Naive thymus-derived CD4-positive, alpha-beta T cell (primary cell): ENCODE results near the gene SOCS4. TPM values are rescaled to one million over a fixed set of nuclear protein-coding genes. Genes with fewer than 3 reads are reported as not detected.

ENCODE experiments used
- ATAC-seq: fragments of 150-1000 bp; cut with Tn5 transposase; 2 replicates; pipeline ENCODE4 v1.10.0; 2021; ENCODE audit warnings: mild to moderate bottlenecking, moderate library complexity
- CTCF ChIA-PET: fragments of 350-600 bp; sonication (Branson Sonifier 250); formaldehyde crosslinking; loops from one replicate; lab custom pipeline; 2021; ENCODE audit warnings: antibody characterized with exemption; lab: Charles Lee
- POLR2A ChIA-PET: fragments of 350-600 bp; sonication (Branson Sonifier 250); formaldehyde crosslinking; loops from one replicate; lab custom pipeline; 2021; ENCODE audit warnings: antibody characterized with exemption, inconsistent platforms; lab: Charles Lee
- DNase-seq, 9 donors: peaks; one replicate each; pipeline versions ENCODE4 v3.0.0 to v3.0.0-alpha.2; 2020 to 2022; ENCODE audit warnings: mixed read lengths in 1 of 9
- H3K27ac ChIP-seq: one replicate; pipeline ENCODE4 v1.7.0; 2013; ENCODE audit warnings: mild to moderate bottlenecking, low read depth, low read length, moderate library complexity
- H3K27me3 ChIP-seq, 2 donors: one replicate each; pipeline ENCODE4 v1.7.0; 2013; ENCODE audit warnings: low read length in 2 of 2, mild to moderate bottlenecking in 2 of 2, moderate library complexity in 2 of 2; ENCODE audit not compliant: control insufficient read depth in 2 of 2, insufficient read depth in 2 of 2
- H3K36me3 ChIP-seq, 3 experiments: 1 replicate in 2 of 3; 2 replicates in 1 of 3; pipeline ENCODE4 v1.7.0; 2013; ENCODE audit warnings: low read length in 3 of 3, mild to moderate bottlenecking in 3 of 3, moderate library complexity in 1 of 3; ENCODE audit not compliant: insufficient read depth in 3 of 3, control insufficient read depth in 2 of 3
- H3K4me1 ChIP-seq, 2 donors: one replicate each; pipeline ENCODE4 v1.7.0; 2013; ENCODE audit warnings: low read length in 2 of 2, mild to moderate bottlenecking in 2 of 2, moderate library complexity in 1 of 2; ENCODE audit not compliant: control insufficient read depth in 2 of 2, insufficient read depth in 2 of 2
- H3K4me3 ChIP-seq: 2 replicates; pipeline ENCODE4 v1.7.0; 2013; ENCODE audit warnings: mild to moderate bottlenecking, low read length
- H3K9me3 ChIP-seq, 3 experiments: 1 replicate in 2 of 3; 2 replicates in 1 of 3; pipeline ENCODE4 v1.7.0; 2013; ENCODE audit warnings: low read length in 3 of 3; ENCODE audit not compliant: control insufficient read depth in 2 of 3
- H3K27ac Mint-ChIP-seq, 9 donors: one replicate each; pipeline ENCODE4 v1.8.0; 2020 to 2022; ENCODE audit warnings: mixed read lengths in 9 of 9, mild to moderate bottlenecking in 8 of 9, moderate library complexity in 5 of 9, inconsistent platforms in 2 of 9
- H3K27me3 Mint-ChIP-seq, 5 donors: one replicate each; pipeline ENCODE4 v1.8.0; 2021 to 2022; ENCODE audit warnings: mixed read lengths in 5 of 5, mild to moderate bottlenecking in 1 of 5
- H3K36me3 Mint-ChIP-seq, 5 donors: one replicate each; pipeline ENCODE4 v1.8.0; 2020 to 2022; ENCODE audit warnings: mixed read lengths in 5 of 5, mild to moderate bottlenecking in 3 of 5, inconsistent platforms in 1 of 5
- H3K4me1 Mint-ChIP-seq, 7 donors: one replicate each; pipeline ENCODE4 v1.8.0; 2020 to 2022; ENCODE audit warnings: mixed read lengths in 7 of 7, mild to moderate bottlenecking in 3 of 7, inconsistent platforms in 1 of 7
- H3K4me3 Mint-ChIP-seq, 10 donors: one replicate each; pipeline ENCODE4 v1.8.0; 2020 to 2022; ENCODE audit warnings: mild to moderate bottlenecking in 10 of 10, mixed read lengths in 10 of 10, moderate library complexity in 6 of 10, inconsistent platforms in 2 of 10
- H3K9me3 Mint-ChIP-seq, 11 donors: one replicate each; pipeline ENCODE4 v1.8.0; 2020 to 2022; ENCODE audit warnings: mixed read lengths in 11 of 11, mild to moderate bottlenecking in 4 of 11, inconsistent platforms in 1 of 11, moderate library complexity in 1 of 11
- intact Hi-C, 2 donors: fragments of 100-400 bp; cut with micrococcal nuclease; formaldehyde crosslinking; loops; one replicate each; pipeline ENCODE4 v1.15.1; 2023
- polyA plus RNA-seq, 2 donors: library from polyadenylated mRNA; unstranded; fragments of 300-500 nt; fragmentation: Illumina TruSeq; gene quantifications; one replicate each; pipeline ENCODE4 v1.2.3, GENCODE V29; 2021
- total RNA-seq, 6 experiments: library from RNA in 5 of 6; stranded (reverse) in 5 of 6; gene quantifications; 1 replicate in 5 of 6; 2 replicates in 1 of 6; pipeline ENCODE4 v1.2.3 and lab custom pipeline; 2021 to 2026

SOCS4 gene
- total and polyA plus RNA-seq, 7 experiments from 2014 or later, result 1.2 to 30.3 (median 21.3) TPM

GRCh38 chr14:55053018-55053417, 26.0 kb downstream of the SOCS4 start:
- ATAC-seq (no peak), DNase-seq (no peak)
- ChIA-PET CTCF (interaction anchor here (0.7 to 1.0 kb wide), 2 partner anchors 13 to 30 kb away, joined by 3 read pairs; no protein-coding TSS in a partner anchor), POLR2A (interaction anchor here (0.7 to 1.1 kb wide), 2 partner anchors 159 to 301 kb away, joined by 3 to 4 read pairs; no protein-coding TSS in a partner anchor)
- peaks cover 0 to 4% (median 0%) of the 10 kb centered on the region in 11 donors for H3K9me3 Mint-ChIP-seq
- H3K4me3 Mint-ChIP-seq, result peak overlapping the region; percentile 88 to 94 (median 92)
- peak overlapping the region; percentile 85 to 97 (median 95) for H3K27ac Mint-ChIP-seq
- Histone ChIP-seq H3K4me1 (peaks cover 28 to 32% of the 10 kb centered on the region in 2 donors), H3K27ac (peak overlapping the region; percentile 100), H3K4me3 (peak overlapping the region; percentile 93), H3K36me3 (peaks cover 0 to 5% (median 4%) of the 10 kb centered on the region in 3 experiments), H3K27me3 (no peaks in the 10 kb centered on the region), H3K9me3 (no peaks in the 10 kb centered on the region)
- intact Hi-C loops, result loop anchor here (5.0 to 10.0 kb wide), 8 partner anchors 148 to 1898 kb away; partner anchors contain the start of genes ATG14 (in 1 of the 2), CDKN3 (in 1 of the 2), CGRRF1 (in 1 of the 2) and DDHD1 (in 1 of the 2)
- H3K27me3 Mint-ChIP-seq, result no peaks in the 10 kb centered on the region
- H3K36me3 Mint-ChIP-seq, result peaks cover 0 to 15% (median 11%) of the 10 kb centered on the region in 5 donors
- peaks cover 18 to 61% (median 41%) of the 10 kb centered on the region in 7 donors for H3K4me1 Mint-ChIP-seq

GRCh38 chr14:55053500-55053899, 26.5 kb downstream of the SOCS4 start:
- CTCF ChIA-PET, result no interaction called here
- Histone ChIP-seq H3K27ac (peak overlapping the region; percentile 100), H3K9me3 (no peaks in the 10 kb centered on the region), H3K4me3 (no peak overlapping the region), H3K27me3 (no peaks in the 10 kb centered on the region), H3K4me1 (peaks cover 28 to 32% of the 10 kb centered on the region in 2 donors), H3K36me3 (peaks cover 0 to 5% (median 4%) of the 10 kb centered on the region in 3 experiments)
- ATAC-seq (no peak), DNase-seq (no peak)
- peaks cover 21 to 66% (median 45%) of the 10 kb centered on the region in 7 donors for H3K4me1 Mint-ChIP-seq
- peak overlapping the region in 8 of 9 donors; percentile 56 to 97 (median 92) for H3K27ac Mint-ChIP-seq
- intact Hi-C loops, result loop anchor here (5.0 to 10.0 kb wide), 8 partner anchors 149 to 1899 kb away; partner anchors contain the start of genes ATG14 (in 1 of the 2), CDKN3 (in 1 of the 2), CGRRF1 (in 1 of the 2) and DDHD1 (in 1 of the 2)
- POLR2A ChIA-PET, result no interaction called here
- H3K9me3 Mint-ChIP-seq, result peaks cover 0 to 4% (median 0%) of the 10 kb centered on the region in 11 donors
- peaks cover 0 to 19% (median 12%) of the 10 kb centered on the region in 5 donors for H3K36me3 Mint-ChIP-seq
- H3K4me3 Mint-ChIP-seq, result peak overlapping the region; percentile 60 to 94 (median 92)
- H3K27me3 Mint-ChIP-seq, result no peaks in the 10 kb centered on the region

GRCh38 chr14:55054098-55054497, 27.1 kb downstream of the SOCS4 start:
- Mint-ChIP-seq H3K9me3 (peaks cover 0 to 4% (median 0%) of the 10 kb centered on the region in 11 donors), H3K4me3 (peak overlapping the region in 9 of 10 donors; percentile 11 to 94 (median 89)), H3K36me3 (peaks cover 0 to 19% (median 12%) of the 10 kb centered on the region in 5 donors), H3K27me3 (no peaks in the 10 kb centered on the region), H3K27ac (peak overlapping the region in 8 of 9 donors; percentile 9 to 95 (median 56)), H3K4me1 (peaks cover 21 to 66% (median 45%) of the 10 kb centered on the region in 7 donors)
- no peak for ATAC-seq
- Histone ChIP-seq H3K9me3 (no peaks in the 10 kb centered on the region), H3K36me3 (peaks cover 0 to 5% (median 4%) of the 10 kb centered on the region in 3 experiments), H3K4me1 (peaks cover 28 to 32% of the 10 kb centered on the region in 2 donors), H3K27me3 (no peaks in the 10 kb centered on the region), H3K27ac (no peak overlapping the region), H3K4me3 (no peak overlapping the region)
- ChIA-PET CTCF (no interaction called here), POLR2A (no interaction called here)
- intact Hi-C loops, result loop anchor here (5.0 to 10.0 kb wide), 8 partner anchors 149 to 1899 kb away; partner anchors contain the start of genes ATG14 (in 1 of the 2), CDKN3 (in 1 of the 2), CGRRF1 (in 1 of the 2) and DDHD1 (in 1 of the 2)
- DNase-seq, result no peak

GRCh38 chr14:55057919-55058318, 30.9 kb downstream of the SOCS4 start:
- peaks cover 2 to 35% (median 21%) of the 10 kb centered on the region in 5 donors for H3K36me3 Mint-ChIP-seq
- no peak overlapping the region for H3K4me3 Mint-ChIP-seq
- ATAC-seq (no peak), DNase-seq (no peak)
- Histone ChIP-seq H3K27me3 (no peaks in the 10 kb centered on the region), H3K36me3 (peaks cover 0 to 10% (median 5%) of the 10 kb centered on the region in 3 experiments), H3K4me3 (no peak overlapping the region), H3K27ac (no peak overlapping the region), H3K4me1 (peaks cover 15 to 33% of the 10 kb centered on the region in 2 donors), H3K9me3 (no peaks in the 10 kb centered on the region)
- peak overlapping the region in 1 of 9 donors; percentile 8 for H3K27ac Mint-ChIP-seq
- peaks cover 31 to 78% (median 59%) of the 10 kb centered on the region in 7 donors for H3K4me1 Mint-ChIP-seq
- POLR2A ChIA-PET, result interaction anchor here (1.5 kb wide), 1 partner anchor 31 kb away, joined by 4 read pairs; the partner anchor contains the start of genes SOCS4 and WDHD1
- intact Hi-C loops, result loop anchor here (10.0 kb wide), 3 partner anchors 153 to 1903 kb away; partner anchors contain the start of genes DDHD1 (in 1 of the 2) and GCH1 (in 1 of the 2)
- CTCF ChIA-PET, result no interaction called here
- no peaks in the 10 kb centered on the region for H3K27me3 Mint-ChIP-seq
- H3K9me3 Mint-ChIP-seq, result peaks cover 0 to 4% (median 0%) of the 10 kb centered on the region in 11 donors

GRCh38 chr14:55059333-55059732, 32.3 kb downstream of the SOCS4 start:
- Mint-ChIP-seq H3K27ac (peak overlapping the region in 6 of 9 donors; percentile 16 to 76 (median 50)), H3K4me1 (peaks cover 23 to 68% (median 50%) of the 10 kb centered on the region in 7 donors), H3K4me3 (no peak overlapping the region), H3K27me3 (no peaks in the 10 kb centered on the region), H3K9me3 (peaks cover 0 to under 1% (median 0%) of the 10 kb centered on the region in 11 donors), H3K36me3 (peaks cover 6 to 29% (median 18%) of the 10 kb centered on the region in 5 donors)
- no peak overlapping the region for H3K4me3 ChIP-seq
- no peaks in the 10 kb centered on the region for H3K9me3 ChIP-seq
- DNase-seq (no peak), ATAC-seq (no peak)
- ChIA-PET POLR2A (no interaction called here), CTCF (interaction anchor here (1.6 kb wide), 1 partner anchor 8 kb away, joined by 7 read pairs; the partner anchor contains the start of gene MAPK1IP1L)
- H3K36me3 ChIP-seq, result peaks cover 0 to 19% (median 5%) of the 10 kb centered on the region in 3 experiments
- intact Hi-C loops, result loop anchor here (10.0 kb wide), 3 partner anchors 155 to 1905 kb away; partner anchors contain the start of genes DDHD1 (in 1 of the 2) and GCH1 (in 1 of the 2)
- H3K27me3 ChIP-seq, result no peaks in the 10 kb centered on the region
- no peak overlapping the region for H3K27ac ChIP-seq
- H3K4me1 ChIP-seq, result peaks cover 7 to 22% of the 10 kb centered on the region in 2 donors
